H9 (cell line): Measurements from ENCODE around the gene SUPT5H. TPM values are rescaled to one million over a fixed set of nuclear protein-coding genes. Genes with fewer than 3 reads are reported as not detected.

Source experiments
- DNase-seq: peaks from one replicate; pipeline ENCODE4 v3.0.0-alpha.2; 2017
- H2AFZ ChIP-seq: one replicate; pipeline ENCODE4 v1.6.1; 2013; ENCODE audit warnings: mild to moderate bottlenecking, low read length, control low read depth, moderate library complexity
- H2AK5ac ChIP-seq: 2 replicates; pipeline ENCODE4 v1.6.1; 2013; ENCODE audit warnings: low read length, control low read depth, mixed read lengths; ENCODE audit not compliant: insufficient read length
- H2BK120ac ChIP-seq: one replicate; pipeline ENCODE4 v1.6.1; 2013; ENCODE audit warnings: low read depth, mild to moderate bottlenecking, low read length, control low read depth, inconsistent platforms; ENCODE audit not compliant: poor library complexity, severe bottlenecking
- H2BK12ac ChIP-seq: 2 replicates; pipeline ENCODE4 v1.6.1; 2013; ENCODE audit warnings: low read length, control low read depth, mixed read lengths, low read depth; ENCODE audit not compliant: insufficient read length
- H2BK15ac ChIP-seq: 2 replicates; pipeline ENCODE4 v1.6.1; 2013; ENCODE audit warnings: low read depth, low read length, control low read depth
- H2BK20ac ChIP-seq: one replicate; pipeline ENCODE4 v1.6.1; 2013; ENCODE audit warnings: low read depth, mild to moderate bottlenecking, low read length, control low read depth, inconsistent platforms; ENCODE audit not compliant: poor library complexity, severe bottlenecking
- H2BK5ac ChIP-seq: 2 replicates; pipeline ENCODE4 v1.6.1; 2013; ENCODE audit warnings: low read length, control low read depth, mixed read lengths; ENCODE audit not compliant: insufficient read length
- H3K14ac ChIP-seq: 2 replicates; pipeline ENCODE4 v1.6.1; 2013; ENCODE audit warnings: low read length, control low read depth; ENCODE audit not compliant: insufficient read depth
- H3K18ac ChIP-seq: 2 replicates; pipeline ENCODE4 v1.6.1; 2013; ENCODE audit warnings: low read depth, mild to moderate bottlenecking, mixed read lengths, low read length, control low read depth; ENCODE audit not compliant: insufficient read length
- H3K23ac ChIP-seq: 2 replicates; pipeline ENCODE4 v1.6.1; 2013; ENCODE audit warnings: low read length, control low read depth, mixed read lengths, low read depth; ENCODE audit not compliant: insufficient read length
- H3K23me2 ChIP-seq: 2 replicates; pipeline ENCODE4 v1.6.1; 2013; ENCODE audit warnings: low read depth, mild to moderate bottlenecking, mixed read lengths, low read length, control low read depth; ENCODE audit not compliant: insufficient read length, poor library complexity, severe bottlenecking
- H3K27ac ChIP-seq: 2 replicates; pipeline ENCODE4 v1.5.1; 2013; ENCODE audit warnings: low read length, control low read depth, mixed read lengths, low read depth; ENCODE audit not compliant: insufficient read length
- H3K27me3 ChIP-seq: 2 replicates; pipeline ENCODE4 v1.6.1; 2013; ENCODE audit warnings: low read length, control low read depth, inconsistent platforms; ENCODE audit not compliant: insufficient read depth
- H3K4ac ChIP-seq: 2 replicates; pipeline ENCODE4 v1.6.1; 2013; ENCODE audit warnings: low read depth, mild to moderate bottlenecking, control low read depth, inconsistent platforms, low read length, moderate library complexity
- H3K4me1 ChIP-seq: 2 replicates; pipeline ENCODE4 v1.6.1; 2013; ENCODE audit warnings: low read length, control low read depth, inconsistent platforms; ENCODE audit not compliant: insufficient read depth
- H3K4me2 ChIP-seq: 2 replicates; pipeline ENCODE4 v1.6.1; 2013; ENCODE audit warnings: low read length, control low read depth, mixed read lengths; ENCODE audit not compliant: insufficient read length, insufficient read depth
- H3K56ac ChIP-seq: 2 replicates; pipeline ENCODE4 v1.6.1; 2013; ENCODE audit warnings: low read depth, mild to moderate bottlenecking, mixed read lengths, low read length, control low read depth; ENCODE audit not compliant: insufficient read length
- H3K79me1 ChIP-seq: 2 replicates; pipeline ENCODE4 v1.6.1; 2013; ENCODE audit warnings: low read depth, mild to moderate bottlenecking, moderate library complexity, low read length, control low read depth, inconsistent platforms; ENCODE audit not compliant: insufficient read depth, poor library complexity, severe bottlenecking
- H3K79me2 ChIP-seq: 2 replicates; pipeline ENCODE4 v1.6.1; 2013; ENCODE audit warnings: low read length, control low read depth, inconsistent platforms; ENCODE audit not compliant: insufficient read depth
- H3K9ac ChIP-seq: 2 replicates; pipeline ENCODE4 v1.6.1; 2013; ENCODE audit warnings: low read length, control low read depth, mixed read lengths; ENCODE audit not compliant: insufficient read length; ENCODE audit errors: extremely low read depth
- H3K9me3 ChIP-seq: one replicate; pipeline ENCODE4 v1.6.1; 2013; ENCODE audit warnings: low read depth, low read length, inconsistent platforms; ENCODE audit not compliant: control insufficient read depth
- H3T11ph ChIP-seq: one replicate; pipeline ENCODE4 v1.6.1; 2013; ENCODE audit warnings: mild to moderate bottlenecking, low read length, control low read depth, inconsistent platforms
- H4K20me1 ChIP-seq: one replicate; pipeline ENCODE4 v1.6.1; 2013; ENCODE audit not compliant: control insufficient read depth, insufficient read length, insufficient read depth
- H4K5ac ChIP-seq: 2 replicates; pipeline ENCODE4 v1.6.1; 2013; ENCODE audit warnings: low read depth, mild to moderate bottlenecking, mixed read lengths, low read length, control low read depth; ENCODE audit not compliant: insufficient read length
- H4K8ac ChIP-seq: replicated peaks from 2 replicates; pipeline ENCODE4 v1.6.1; 2013; ENCODE audit warnings: low read length, control low read depth, mixed read lengths, low read depth; ENCODE audit not compliant: insufficient read length
- H4K91ac ChIP-seq: 2 replicates; pipeline ENCODE4 v1.6.1; 2013; ENCODE audit warnings: low read depth, mild to moderate bottlenecking, moderate library complexity, mixed read lengths, low read length, control low read depth; ENCODE audit not compliant: insufficient read length
- H3K27ac Mint-ChIP-seq, 3 experiments: 2 replicates in 2 of 3; 3 replicates in 1 of 3; pipeline ENCODE4 v1.8.0; 2020 to 2021; ENCODE audit warnings: mixed read lengths in 3 of 3, mild to moderate bottlenecking in 1 of 3, moderate library complexity in 1 of 3
- H3K27me3 Mint-ChIP-seq: 2 replicates; pipeline ENCODE4 v1.8.0; 2021; ENCODE audit warnings: low read depth, mild to moderate bottlenecking, moderate library complexity, mixed read lengths
- H3K36me3 Mint-ChIP-seq, 3 experiments: 2 replicates in 2 of 3; 3 replicates in 1 of 3; pipeline ENCODE4 v1.8.0; 2020 to 2021; ENCODE audit warnings: low read depth in 3 of 3, mixed read lengths in 3 of 3; ENCODE audit not compliant: insufficient read depth in 1 of 3
- H3K4me1 Mint-ChIP-seq, 2 experiments: 2 replicates each; pipeline ENCODE4 v1.8.0; 2020; ENCODE audit warnings: mixed read lengths in 2 of 2
- H3K4me3 Mint-ChIP-seq, 2 experiments: 2 replicates in 1 of 2; 3 replicates in 1 of 2; pipeline ENCODE4 v1.8.0; 2020 to 2021; ENCODE audit warnings: mild to moderate bottlenecking in 2 of 2, mixed read lengths in 2 of 2, moderate library complexity in 1 of 2
- H3K9me3 Mint-ChIP-seq, 2 experiments: 2 replicates in 1 of 2; 3 replicates in 1 of 2; pipeline ENCODE4 v1.8.0; 2020; ENCODE audit warnings: mild to moderate bottlenecking in 2 of 2, mixed read lengths in 2 of 2, moderate library complexity in 1 of 2
- WGBS: extraction: QIAGEN DNeasy Blood & Tissue Kit; methylation state at CpG from one replicate; pipeline ENCODE4 v1.1.7; 2013; ENCODE audit warnings: missing lambda C conversion rate, low lambda C conversion rate, mixed read lengths; ENCODE audit not compliant: insufficient read length; ENCODE audit errors: extremely low coverage; 5-methylcytosine and 5-hydroxymethylcytosine counted together
- total RNA-seq: library from RNA; stranded (reverse); gene quantifications from 2 replicates; pipeline ENCODE4 v1.2.1, GENCODE V29; 2021
- TF ChIP-seq, protein P1 (sequence below): fragments of 200-600 bp; sonication (generic); conservative IDR thresholded peaks from 3 replicates; pipeline ENCODE4 v1.8.0; 2021; ENCODE audit warnings: antibody characterized with exemption, mild to moderate bottlenecking

SUPT5H gene
- total RNA-seq, 1 experiment from 2014 or later, result 145 TPM

DNA sequence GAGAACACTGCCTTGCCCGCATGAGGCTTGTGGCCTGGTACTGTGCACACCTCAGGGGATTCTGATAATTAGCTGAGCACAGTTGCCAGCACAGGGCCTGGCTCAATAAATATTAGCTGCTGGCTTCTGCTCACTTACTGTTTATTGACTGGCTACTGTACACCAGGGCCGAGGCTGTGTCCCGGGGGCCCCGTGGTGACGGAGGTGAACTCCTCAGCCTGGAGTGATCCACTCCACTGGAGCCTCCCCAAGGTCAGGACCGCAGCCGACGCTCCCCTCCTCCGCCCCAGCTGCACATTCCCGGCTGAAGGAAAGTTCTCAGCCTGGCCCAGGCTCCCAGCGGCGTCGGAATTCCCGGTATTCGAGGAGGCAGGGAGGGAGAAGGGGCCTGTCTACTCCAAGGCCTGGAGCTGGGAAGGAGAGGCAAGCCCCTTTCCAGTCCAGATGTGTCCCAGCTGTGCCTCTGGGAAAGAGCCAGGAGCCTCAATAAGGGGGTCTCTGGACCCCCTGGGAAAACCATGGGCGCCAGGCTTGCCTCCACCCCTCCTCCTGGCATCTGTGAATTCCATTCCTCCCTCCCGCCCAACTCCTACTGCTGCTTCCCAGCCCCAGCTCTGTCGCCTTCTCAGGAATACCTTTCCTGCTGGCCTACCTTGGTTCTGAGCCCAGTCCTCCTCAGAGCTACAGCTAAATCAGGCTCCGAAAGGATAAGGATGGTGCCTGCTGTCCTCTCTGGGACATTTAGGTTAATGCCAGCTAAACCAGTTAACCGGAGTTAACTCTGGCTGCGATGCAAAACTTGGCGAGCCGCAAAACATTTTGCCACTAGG lies 16.9 kb upstream of the SUPT5H start:
- WGBS, result no CpG with 5 or more reads among the region's 23 CpGs
- Histone ChIP-seq H3K56ac (no peak overlapping the region), H4K91ac (no peak overlapping the region), H3K4me2 (peak overlapping the region; percentile 15), H2BK15ac (no peak overlapping the region; the same call in 1 of the 2 replicates), H3K23ac (no peak overlapping the region), H4K20me1 (no peaks in the 10 kb centered on the region), H2AK5ac (no peak overlapping the region), H4K5ac (no peak overlapping the region), H2BK5ac (no peak overlapping the region), H3K14ac (peak overlapping the region; percentile 78), H3T11ph (no peak overlapping the region), H3K9me3 (no peaks in the 10 kb centered on the region), H3K18ac (peak overlapping the region; percentile 80), H3K4ac (no peak overlapping the region), H3K4me1 (peaks cover 7% of the 10 kb centered on the region; the same call in 1 of the 2 replicates), H3K79me2 (no peaks in the 10 kb centered on the region), H3K23me2 (no peaks in the 10 kb centered on the region), H2BK12ac (peak overlapping the region; percentile 26), H3K27ac (peak overlapping the region; percentile 73), H2AFZ (no peak overlapping the region), H2BK20ac (no peak overlapping the region), H4K8ac (no peak overlapping the region), H3K79me1 (no peaks in the 10 kb centered on the region), H3K9ac (no peak overlapping the region), H3K27me3 (no peaks in the 10 kb centered on the region), H2BK120ac (no peak overlapping the region)
- Mint-ChIP-seq H3K27me3 (no peaks in the 10 kb centered on the region), H3K9me3 (no peaks in the 10 kb centered on the region), H3K4me3 (peak overlapping the region; percentile 17 to 68; a peak in 4 of 5 replicates), H3K4me1 (peaks cover 40 to 41% of the 10 kb centered on the region in 2 experiments), H3K36me3 (peaks cover 24 to 46% (median 35%) of the 10 kb centered on the region in 3 experiments; a peak in 6 of 7 replicates), H3K27ac (peak overlapping the region; percentile 97 to 99 (median 99))
- peak; percentile 93 for DNase-seq
- TF ChIP-seq, protein P1, sequence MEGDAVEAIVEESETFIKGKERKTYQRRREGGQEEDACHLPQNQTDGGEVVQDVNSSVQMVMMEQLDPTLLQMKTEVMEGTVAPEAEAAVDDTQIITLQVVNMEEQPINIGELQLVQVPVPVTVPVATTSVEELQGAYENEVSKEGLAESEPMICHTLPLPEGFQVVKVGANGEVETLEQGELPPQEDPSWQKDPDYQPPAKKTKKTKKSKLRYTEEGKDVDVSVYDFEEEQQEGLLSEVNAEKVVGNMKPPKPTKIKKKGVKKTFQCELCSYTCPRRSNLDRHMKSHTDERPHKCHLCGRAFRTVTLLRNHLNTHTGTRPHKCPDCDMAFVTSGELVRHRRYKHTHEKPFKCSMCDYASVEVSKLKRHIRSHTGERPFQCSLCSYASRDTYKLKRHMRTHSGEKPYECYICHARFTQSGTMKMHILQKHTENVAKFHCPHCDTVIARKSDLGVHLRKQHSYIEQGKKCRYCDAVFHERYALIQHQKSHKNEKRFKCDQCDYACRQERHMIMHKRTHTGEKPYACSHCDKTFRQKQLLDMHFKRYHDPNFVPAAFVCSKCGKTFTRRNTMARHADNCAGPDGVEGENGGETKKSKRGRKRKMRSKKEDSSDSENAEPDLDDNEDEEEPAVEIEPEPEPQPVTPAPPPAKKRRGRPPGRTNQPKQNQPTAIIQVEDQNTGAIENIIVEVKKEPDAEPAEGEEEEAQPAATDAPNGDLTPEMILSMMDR, result no peak
